Stimulated activated CD4-positive, alpha-beta T cell treated with anti-CD3 and anti-CD28 coated beads, TNF-alpha, amount 100 ng/mL, for 24 hours (primary cell): Measurements from ENCODE around the gene MUTYH.
A peak's percentile ranks its signal among the peaks of the same experiment; 100 is the strongest.

Source experiments
- DNase-seq, 3 experiments: peaks; one replicate each; pipeline ENCODE4 v3.0.0-alpha.2; 2020; ENCODE audit warnings: low read depth in 3 of 3

Gene MUTYH

GRCh38 chr1:45348966-45349677, 8.9 kb upstream of the MUTYH start:
- no peak for DNase-seq

GRCh38 chr1:45348609-45348965, 8.3 kb upstream of the MUTYH start:
- no peak for DNase-seq

- DNase-seq = no peak
Measured at GRCh38 chr1:45348020-45348419, 7.8 kb upstream of the MUTYH start.

GRCh38 chr1:45346473-45346872, 6.2 kb upstream of the MUTYH start:
- DNase-seq = no peak

GRCh38 chr1:45345014-45345413, 4.8 kb upstream of the MUTYH start:
- DNase-seq = no peak

GRCh38 chr1:45344499-45344898, 4.3 kb upstream of the MUTYH start:
- DNase-seq = no peak

DNA sequence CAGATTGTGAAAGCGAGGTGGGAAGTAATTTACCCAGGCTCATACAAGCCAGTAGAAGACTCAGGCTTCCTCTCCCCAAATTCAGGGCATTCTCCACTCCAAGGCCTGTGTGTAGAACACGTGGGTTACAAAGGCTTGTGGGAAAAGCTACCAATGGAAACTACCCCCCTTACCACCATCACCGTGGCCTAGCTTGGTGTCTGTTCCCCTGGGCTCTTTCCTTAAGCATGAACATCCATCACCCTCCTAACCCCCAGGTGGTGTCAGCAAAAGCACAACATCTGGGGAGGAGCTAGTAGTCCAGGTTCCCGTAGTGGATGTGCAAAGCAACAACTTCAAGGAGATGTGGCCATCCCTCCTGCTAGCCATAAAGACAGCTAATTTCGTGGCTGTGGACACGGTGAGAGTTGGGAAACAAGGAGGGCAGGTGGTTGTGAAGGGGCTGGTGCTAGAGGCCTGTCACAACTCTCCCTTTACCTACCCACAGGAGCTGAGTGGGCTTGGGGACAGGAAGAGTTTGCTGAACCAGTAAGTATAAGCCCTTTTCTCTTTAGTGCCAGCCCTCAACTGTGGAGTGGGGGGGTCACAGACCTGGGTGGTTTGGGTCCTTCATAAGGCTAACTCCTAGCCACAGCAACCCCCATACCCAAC, 701 bp upstream of the MUTYH start:
- DNase-seq = no peak

- no peak for DNase-seq
Measured at GRCh38 chr1:45337630-45338325, 2.5 kb downstream of the MUTYH start.

GRCh38 chr1:45335855-45336324, 4.3 kb downstream of the MUTYH start:
- DNase-seq = no peak

- no peak for DNase-seq
Measured at GRCh38 chr1:45334308-45335245, 5.7 kb downstream of the MUTYH start.

DNA sequence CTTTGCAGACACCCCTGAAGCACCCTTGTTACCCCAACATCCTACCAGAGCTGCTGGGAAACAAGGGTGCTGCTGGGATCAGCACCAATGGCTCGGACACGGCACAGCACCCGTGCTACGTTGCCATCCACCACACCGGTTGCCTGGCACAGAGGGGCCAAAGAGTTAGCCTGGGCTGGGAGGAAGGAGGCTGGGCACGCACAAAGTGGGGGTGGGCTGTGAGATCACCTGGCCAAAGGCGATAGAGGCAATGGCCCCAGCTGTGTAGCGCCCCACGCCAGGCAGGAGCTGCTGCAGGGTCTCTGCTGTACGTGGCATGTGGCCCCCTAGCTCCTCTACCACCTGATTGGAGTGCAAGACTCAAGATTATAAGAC, 7.9 kb downstream of the MUTYH start:
- DNase-seq = no peak

DNA sequence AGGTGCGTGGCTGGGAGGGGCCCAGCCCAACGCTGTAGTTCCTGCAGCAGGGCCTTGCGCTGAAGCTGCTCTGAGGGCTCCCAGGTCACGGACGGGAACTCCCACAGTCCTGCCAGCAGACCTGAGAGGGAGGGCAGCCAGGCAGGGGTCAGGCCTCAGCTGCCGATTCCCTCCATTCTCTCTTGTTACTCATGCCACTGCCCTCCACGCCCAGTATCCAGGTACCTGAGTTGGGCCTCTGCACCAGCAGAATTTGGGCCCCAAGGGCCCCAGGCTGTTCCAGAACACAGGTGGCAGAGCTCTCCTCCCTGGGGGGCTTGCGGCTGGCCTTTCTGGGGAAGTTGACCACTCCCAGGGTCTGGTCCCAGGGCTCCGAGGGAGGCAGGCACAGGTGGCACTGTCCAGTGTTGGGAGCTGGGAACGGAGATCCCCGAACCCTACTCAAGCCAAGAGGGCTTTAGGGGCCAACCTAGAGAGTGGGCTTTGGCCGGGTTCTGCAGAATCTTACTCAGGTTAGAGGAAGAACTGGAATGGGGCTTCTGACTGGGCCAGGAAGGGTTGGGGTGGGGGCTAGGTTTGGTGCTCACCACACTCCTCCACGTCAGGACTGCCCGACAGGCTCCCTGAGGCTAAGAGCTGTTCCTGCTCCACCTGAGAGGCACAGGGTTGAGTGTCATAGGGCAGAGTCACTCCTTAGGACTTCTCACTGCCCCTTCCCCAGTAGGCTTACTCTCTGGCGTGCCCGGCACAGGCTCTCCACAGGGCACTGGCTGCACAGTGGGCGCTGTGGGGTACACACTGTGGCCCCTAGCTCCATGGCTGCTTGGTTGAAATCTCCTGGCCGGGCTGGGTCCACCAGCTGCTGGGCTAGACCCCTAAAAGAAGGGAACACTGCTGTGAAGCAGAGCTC, 8.5 kb downstream of the MUTYH start:
- no peak for DNase-seq

GRCh38 chr1:45329445-45329844, 10.8 kb downstream of the MUTYH start:
- no peak for DNase-seq

DNA sequence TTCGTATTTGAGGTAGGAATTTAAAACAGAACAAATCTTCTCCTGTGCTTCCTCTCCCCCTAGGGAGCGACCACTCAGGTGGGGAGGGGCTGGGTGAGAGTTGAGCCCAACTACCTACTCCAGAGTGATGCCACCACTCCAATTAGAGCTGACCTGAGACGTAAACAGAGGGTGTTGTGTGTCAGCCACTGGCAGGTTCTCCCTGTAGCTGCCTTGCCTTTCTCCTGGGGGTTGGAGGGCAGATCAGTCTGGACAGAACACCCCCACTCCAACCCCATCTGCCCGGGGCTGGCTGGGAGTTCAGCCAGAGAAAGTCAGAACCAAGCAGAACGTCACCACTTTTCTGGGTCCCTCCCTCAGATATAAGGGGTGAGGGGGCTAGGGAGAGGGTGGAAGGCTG, 11.6 kb downstream of the MUTYH start:
- no peak for DNase-seq

DNA sequence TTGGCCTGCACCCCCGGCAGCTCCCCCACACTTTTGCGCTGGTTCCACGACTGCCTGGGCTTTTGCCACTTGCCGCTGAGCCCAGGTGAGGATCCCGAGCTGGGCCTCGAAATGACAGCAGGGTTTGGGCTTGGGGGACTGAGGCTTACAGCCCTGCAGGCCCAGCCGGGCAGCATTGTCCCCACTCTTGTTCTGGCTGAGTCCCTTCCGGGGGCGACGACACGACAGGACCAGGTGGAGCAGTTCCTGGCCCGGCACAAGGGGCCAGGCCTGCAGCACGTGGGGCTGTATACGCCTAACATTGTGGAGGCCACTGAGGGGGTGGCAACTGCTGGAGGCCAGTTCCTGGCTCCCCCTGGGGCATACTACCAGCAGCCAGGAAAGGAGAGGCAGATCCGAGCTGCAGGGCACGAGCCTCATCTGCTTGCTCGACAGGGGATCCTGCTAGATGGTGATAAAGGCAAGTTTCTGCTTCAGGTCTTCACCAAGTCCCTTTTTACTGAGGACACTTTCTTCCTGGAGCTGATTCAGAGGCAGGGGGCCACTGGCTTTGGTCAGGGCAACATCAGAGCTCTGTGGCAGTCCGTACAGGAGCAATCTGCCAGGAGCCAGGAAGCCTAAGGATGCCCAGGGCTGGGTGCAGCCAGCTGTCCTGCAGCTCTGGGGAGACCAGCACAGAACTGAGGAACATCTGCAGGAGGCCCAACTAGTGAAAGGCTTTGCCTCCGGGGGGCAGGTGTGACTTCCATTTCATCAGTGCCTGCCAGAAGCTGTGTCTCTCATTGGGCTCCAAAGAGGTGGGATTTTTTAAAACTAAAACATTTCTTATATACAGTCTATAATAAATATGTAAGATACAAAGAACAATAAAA, 12.4 kb downstream of the MUTYH start:
- DNase-seq = no peak

GRCh38 chr1:45326627-45327623, 13.3 kb downstream of the MUTYH start, which contains the start of gene HPDL:
TSS of gene HPDL (plus strand) at chr1:45326895. CDS start at chr1:45327149, 254 bp downstream.
- DNase-seq = peak; percentile 47 to 83 (median 57)

DNA sequence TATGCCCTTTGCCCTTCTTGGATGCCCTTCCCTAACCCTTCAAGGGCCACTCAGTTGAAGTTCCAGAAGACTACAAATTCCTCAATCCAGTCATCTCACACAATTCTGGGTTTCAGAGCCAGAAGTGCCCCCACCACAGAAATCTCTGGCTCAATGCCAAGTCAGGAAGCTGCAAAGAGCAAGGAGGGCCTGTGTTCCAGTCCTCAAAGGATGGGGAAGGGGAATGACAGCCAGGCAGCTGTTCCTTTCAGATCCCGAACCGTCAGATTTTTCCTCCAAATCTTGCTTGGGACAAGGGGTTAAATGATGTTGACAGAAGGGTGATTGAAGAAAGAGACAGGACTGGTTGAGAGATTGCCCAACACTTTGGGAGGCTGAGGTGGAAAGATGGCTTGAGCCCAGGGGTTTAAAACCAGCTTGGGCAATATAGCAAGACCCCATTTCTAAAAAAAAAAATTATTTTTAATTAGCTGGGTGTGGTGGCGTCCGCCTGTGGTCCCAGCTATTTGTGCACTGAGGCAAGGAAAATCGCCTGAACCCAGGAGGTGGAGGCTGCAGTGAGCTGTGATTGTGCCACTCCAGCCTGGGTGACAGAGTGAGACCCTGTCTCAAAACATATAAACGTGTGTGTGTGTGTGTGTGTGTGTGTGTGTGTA, 14.3 kb downstream of the MUTYH start:
- DNase-seq = no peak

GRCh38 chr1:45322486-45323040, 17.7 kb downstream of the MUTYH start:
- DNase-seq = no peak
